Prostate gland (tissue), 2 donors: Measurements from ENCODE around the gene KIF5C. TPM values are rescaled to one million over a fixed set of nuclear protein-coding genes. Genes with fewer than 3 reads are reported as not detected.

Experiments
- DNase-seq: peaks from one replicate; pipeline ENCODE4 v3.0.0-alpha.2; 2019; ENCODE audit warnings: low spot score
- H3K27ac ChIP-seq, 2 donors: fragments of 200-600 bp; sonication (generic); 2 replicates each; pipeline ENCODE4 v1.5.1; 2017 to 2019
- H3K27me3 ChIP-seq: fragments of 200-600 bp; sonication (generic); replicated peaks from 2 replicates; pipeline ENCODE4 v1.5.1; 2019; ENCODE audit not compliant: insufficient read depth
- H3K36me3 ChIP-seq, 2 donors: fragments of 200-600 bp; sonication (generic); 1 replicate in 1 of 2; 2 replicates in 1 of 2; pipeline versions ENCODE4 v1.5.1 to v1.8.1; 2017 to 2019
- H3K4me1 ChIP-seq: fragments of 200-600 bp; sonication (generic); replicated peaks from 2 replicates; pipeline ENCODE4 v1.5.1; 2019
- H3K4me3 ChIP-seq, 2 donors: fragments of 200-600 bp; sonication (generic); 2 replicates each; pipeline ENCODE4 v1.5.1; 2017 to 2019
- H3K9me3 ChIP-seq: fragments of 200-600 bp; sonication (generic); 2 replicates; pipeline ENCODE4 v1.5.1; 2017
- POLR2A ChIP-seq: fragments of 450-650 bp; IDR thresholded peaks from one replicate; pipeline ENCODE4 v1.6.1; 2016; ENCODE audit warnings: antibody characterized with exemption, mild to moderate bottlenecking
- POLR2AphosphoS5 ChIP-seq: sonication (generic); formaldehyde crosslinking; IDR thresholded peaks from one replicate; pipeline ENCODE4 v1.6.1; 2017; ENCODE audit warnings: antibody characterized with exemption
- WGBS: methylation state at CpG from one replicate; pipeline ENCODE4 v1.1.5; 2018; 5-methylcytosine and 5-hydroxymethylcytosine counted together
- intact Hi-C: fragments of 100-400 bp; cut with DNase I; formaldehyde crosslinking; loops from one replicate; pipeline ENCODE4 v1.14.2; 2022
- total RNA-seq, 2 donors: library from RNA; depleted of rRNA; stranded (reverse); fragments of >200 nt; gene quantifications; one replicate each; pipeline ENCODE4 v1.1.0, GENCODE V29; 2016
- TF ChIP-seq, protein P1 (sequence below), 4 experiments: fragments of 200-600 bp in 2 of 4; fragments of 450-650 bp in 2 of 4; sonication (generic) in 2 of 4; IDR thresholded peaks; 1 replicate in 3 of 4; 2 replicates in 1 of 4; pipeline ENCODE4 v1.5.1; 2016 to 2019; ENCODE audit warnings: antibody characterized with exemption in 4 of 4, mild to moderate bottlenecking in 2 of 4, moderate library complexity in 2 of 4

The KIF5C gene
- total RNA-seq, 2 donors from 2014 or later: 84.3 to 123 TPM

DNA sequence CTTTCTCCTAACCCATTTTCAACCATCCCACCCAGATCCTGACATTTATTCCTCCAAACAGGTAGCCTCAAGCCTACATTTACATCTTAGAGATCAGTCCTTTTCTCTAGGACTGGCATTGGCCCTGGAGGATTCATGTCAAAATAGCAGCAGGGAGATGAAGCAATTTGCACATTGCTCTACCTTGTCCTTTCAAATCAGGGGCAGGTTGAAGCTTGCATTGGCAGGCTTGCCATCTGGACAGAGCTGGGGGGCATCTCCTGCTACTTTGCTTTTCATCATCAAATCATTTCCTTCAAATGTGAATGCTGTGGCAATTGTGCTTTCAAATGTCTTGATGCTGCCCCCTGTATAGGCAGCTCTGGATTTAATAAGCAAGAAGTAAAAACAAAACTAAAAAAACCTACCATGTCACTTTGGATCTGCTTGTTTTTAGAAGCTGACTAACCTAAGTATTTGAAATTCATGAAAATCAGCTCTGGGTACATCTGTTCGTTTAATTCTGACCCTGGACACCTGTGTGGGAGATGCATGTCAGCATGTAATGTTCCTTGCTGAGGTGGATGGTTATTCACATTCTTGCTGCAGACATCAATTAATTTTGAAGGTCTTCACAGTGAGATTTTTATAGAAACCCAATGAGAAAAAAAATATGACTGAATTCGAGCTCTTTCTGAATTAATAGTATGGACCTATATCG is 47.9 kb downstream of the KIF5C start:
- H3K27ac ChIP-seq: no peak overlapping the region

DNA sequence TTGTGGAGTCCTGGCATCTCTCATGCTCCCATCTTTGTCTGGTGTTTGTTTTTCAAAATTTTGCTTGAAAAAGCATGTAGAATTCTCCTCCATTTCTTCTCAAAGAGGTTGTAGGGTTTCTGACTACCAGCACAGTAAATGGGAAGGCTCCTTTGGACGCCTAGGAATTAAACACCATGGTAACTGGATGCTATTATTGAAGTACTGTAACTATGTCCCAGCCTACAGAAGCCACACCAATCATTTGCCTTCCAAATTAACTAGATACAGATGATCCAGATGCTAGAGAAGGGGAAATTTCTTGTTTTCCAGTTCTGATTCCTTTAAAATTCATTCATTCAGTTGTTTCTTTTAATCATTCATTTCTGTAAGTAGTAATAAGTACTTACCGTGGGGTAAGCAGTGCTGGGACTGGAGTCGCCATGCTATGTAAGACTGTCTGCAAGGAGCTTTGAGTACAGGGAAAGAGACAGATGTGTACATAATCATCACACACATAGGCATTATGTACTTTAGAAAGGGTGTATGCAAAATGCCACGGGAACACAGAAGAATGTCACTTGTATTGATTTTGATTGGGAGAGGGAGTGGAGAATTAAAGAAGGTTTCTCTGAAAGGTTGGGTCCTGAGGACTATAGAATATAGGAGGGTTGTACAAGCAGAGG is 49.6 kb downstream of the KIF5C start:
- H3K4me1 ChIP-seq: no peaks in the 10 kb centered on the region
- WGBS: 88% methylated on average over 4 of the region's 4 CpGs
- TF ChIP-seq POLR2AphosphoS5 (no peak), POLR2A (no peak)
- TF ChIP-seq, protein P1, sequence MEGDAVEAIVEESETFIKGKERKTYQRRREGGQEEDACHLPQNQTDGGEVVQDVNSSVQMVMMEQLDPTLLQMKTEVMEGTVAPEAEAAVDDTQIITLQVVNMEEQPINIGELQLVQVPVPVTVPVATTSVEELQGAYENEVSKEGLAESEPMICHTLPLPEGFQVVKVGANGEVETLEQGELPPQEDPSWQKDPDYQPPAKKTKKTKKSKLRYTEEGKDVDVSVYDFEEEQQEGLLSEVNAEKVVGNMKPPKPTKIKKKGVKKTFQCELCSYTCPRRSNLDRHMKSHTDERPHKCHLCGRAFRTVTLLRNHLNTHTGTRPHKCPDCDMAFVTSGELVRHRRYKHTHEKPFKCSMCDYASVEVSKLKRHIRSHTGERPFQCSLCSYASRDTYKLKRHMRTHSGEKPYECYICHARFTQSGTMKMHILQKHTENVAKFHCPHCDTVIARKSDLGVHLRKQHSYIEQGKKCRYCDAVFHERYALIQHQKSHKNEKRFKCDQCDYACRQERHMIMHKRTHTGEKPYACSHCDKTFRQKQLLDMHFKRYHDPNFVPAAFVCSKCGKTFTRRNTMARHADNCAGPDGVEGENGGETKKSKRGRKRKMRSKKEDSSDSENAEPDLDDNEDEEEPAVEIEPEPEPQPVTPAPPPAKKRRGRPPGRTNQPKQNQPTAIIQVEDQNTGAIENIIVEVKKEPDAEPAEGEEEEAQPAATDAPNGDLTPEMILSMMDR (IDR thresholded peaks at IDR 0.05): no peak

More for the DNA sequence above, 47.9 kb downstream of the KIF5C start:
- H3K36me3 ChIP-seq: no peaks in the 10 kb centered on the region
- WGBS: 71% methylated on average over 3 of the region's 3 CpGs
- H3K9me3 ChIP-seq: no peaks in the 10 kb centered on the region
- no peak overlapping the region for H3K4me3 ChIP-seq
- TF ChIP-seq POLR2AphosphoS5: no peak
- no peak for TF ChIP-seq POLR2A
- TF ChIP-seq, protein P1 (IDR thresholded peaks at IDR 0.05): no peak
- no peaks in the 10 kb centered on the region for H3K4me1 ChIP-seq
- intact Hi-C loops: no loop called here
- H3K27me3 ChIP-seq: no peaks in the 10 kb centered on the region
- peak; percentile 13 for DNase-seq

DNA sequence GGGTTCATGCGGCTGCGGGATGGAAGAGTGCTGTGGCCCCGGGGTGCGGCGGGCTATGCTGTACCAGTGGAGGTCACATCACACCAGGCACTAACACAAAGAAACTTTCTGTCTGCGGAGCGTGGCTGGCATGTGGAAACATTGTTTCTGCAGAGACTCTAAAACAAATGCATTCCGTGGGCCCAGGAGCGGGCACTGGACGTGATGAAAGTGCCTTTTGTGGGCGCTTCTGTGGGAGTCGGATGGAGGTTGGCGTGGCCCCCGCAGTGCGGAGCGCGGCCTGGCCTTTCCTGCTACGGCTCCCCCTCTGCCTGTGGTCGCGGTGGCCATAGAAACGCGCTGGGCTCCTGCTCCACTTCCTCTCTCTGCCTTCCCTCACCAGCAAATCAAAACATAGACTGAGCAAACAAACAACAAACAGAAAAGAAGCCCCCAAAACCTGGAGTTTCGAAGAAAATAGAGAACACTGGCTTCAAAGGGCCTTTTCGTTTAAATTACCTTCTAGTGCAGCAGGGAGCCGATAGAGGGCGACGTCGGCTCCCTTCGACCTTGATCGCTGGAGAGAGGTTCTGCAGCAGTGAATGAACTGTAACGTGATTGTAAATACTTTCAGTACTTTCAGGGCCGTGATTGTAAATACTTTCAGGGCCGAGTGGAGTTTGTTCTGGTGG is 51.4 kb downstream of the KIF5C start:
- Histone ChIP-seq H3K27ac (no peak overlapping the region), H3K27me3 (no peaks in the 10 kb centered on the region), H3K4me1 (no peaks in the 10 kb centered on the region), H3K36me3 (no peaks in the 10 kb centered on the region), H3K4me3 (no peak overlapping the region), H3K9me3 (no peaks in the 10 kb centered on the region)
- TF ChIP-seq, protein P1 (IDR thresholded peaks at IDR 0.05): peak in 3 of 4 experiments; percentile 38 to 42 (median 41)
- TF ChIP-seq POLR2AphosphoS5: no peak
- 72% methylated on average over 33 of the region's 33 CpGs for WGBS
- DNase-seq: no peak
- intact Hi-C loops: no loop called here

More for the DNA sequence above, 49.6 kb downstream of the KIF5C start:
- Histone ChIP-seq H3K9me3 (no peaks in the 10 kb centered on the region), H3K27ac (no peak overlapping the region), H3K27me3 (no peaks in the 10 kb centered on the region), H3K36me3 (no peaks in the 10 kb centered on the region), H3K4me3 (no peak overlapping the region)
- no peak for DNase-seq
- intact Hi-C loops: no loop called here

DNA sequence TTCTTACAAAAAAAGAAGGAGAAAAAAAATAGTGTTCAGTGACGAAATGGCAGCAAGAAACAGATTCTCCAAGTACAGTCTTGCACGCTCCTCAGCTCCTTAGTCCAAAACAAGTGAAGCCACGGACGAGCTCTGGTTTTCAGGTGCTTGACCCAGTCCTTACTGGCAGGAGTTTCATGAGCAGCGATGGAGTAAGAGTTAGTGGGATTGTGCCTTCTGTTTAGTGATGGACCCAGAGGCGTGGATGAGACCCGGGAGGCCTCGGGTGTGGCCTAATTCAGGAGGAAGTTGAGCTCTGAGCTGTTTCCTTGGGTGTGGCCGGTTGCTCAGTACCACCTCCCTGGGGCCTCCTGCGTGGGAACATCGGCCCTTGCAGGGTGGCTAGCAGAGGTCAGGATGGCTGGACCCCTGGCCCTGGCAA is 52.0 kb downstream of the KIF5C start:
- no peak overlapping the region for H3K27ac ChIP-seq
- no peak for DNase-seq
- TF ChIP-seq POLR2A: no peak
- TF ChIP-seq, protein P1 (IDR thresholded peaks at IDR 0.05): no peak
- no peak for TF ChIP-seq POLR2AphosphoS5
- H3K36me3 ChIP-seq: no peaks in the 10 kb centered on the region
- no peaks in the 10 kb centered on the region for H3K27me3 ChIP-seq
- no peak overlapping the region for H3K4me3 ChIP-seq
- H3K9me3 ChIP-seq: no peaks in the 10 kb centered on the region
- no peaks in the 10 kb centered on the region for H3K4me1 ChIP-seq
- WGBS: 66% methylated on average over 11 of the region's 11 CpGs
- intact Hi-C loops: no loop called here
